ENCODE data around the gene CENPQ. TPM values are rescaled to one million over a fixed set of nuclear protein-coding genes. Genes with fewer than 3 reads are reported as not detected.

CENPQ gene
- total RNA-seq, 1 donor from 2014 or later = 3.8 TPM

- Histone ChIP-seq H3K9me3 (no peaks in the 10 kb centered on the region), H3K27me3 (no peaks in the 10 kb centered on the region), H3K27ac (no peak overlapping the region), H3K4me3 (no peak overlapping the region), H3K4me1 (no peaks in the 10 kb centered on the region), H3K36me3 (peaks cover 23% of the 10 kb centered on the region)
- TF ChIP-seq CTCF (IDR thresholded peaks at IDR 0.05) = no peak
- ATAC-seq (no peak), DNase-seq (no peak)
- intact Hi-C loops (cut with DNase I) = no loop called here
These were observed 27.5 kb downstream of the CENPQ start for GRCh38 chr6:49490633-49491032.

- ATAC-seq (no peak), DNase-seq (no peak)
- peaks cover 3% of the 10 kb centered on the region for H3K36me3 ChIP-seq
- no peak overlapping the region for H3K4me3 ChIP-seq
- H3K27me3 ChIP-seq = no peaks in the 10 kb centered on the region
- no peaks in the 10 kb centered on the region for H3K4me1 ChIP-seq
- intact Hi-C loops (cut with DNase I) = no loop called here
- no peak overlapping the region for H3K27ac ChIP-seq
- no peaks in the 10 kb centered on the region for H3K9me3 ChIP-seq
- no peak for TF ChIP-seq CTCF (IDR thresholded peaks at IDR 0.05)
These were observed 34.1 kb downstream of the CENPQ start for GRCh38 chr6:49497304-49497703.

GRCh38 chr6:49499126-49499525 lies 36.0 kb downstream of the CENPQ start:
- H3K27me3 ChIP-seq = no peaks in the 10 kb centered on the region
- intact Hi-C loops (cut with DNase I) = no loop called here

GRCh38 chr6:49499623-49500022 lies 36.5 kb downstream of the CENPQ start, which contains the start of gene GLYATL3:
Gene GLYATL3 (plus strand): TSS chr6:49499923. CDS start chr6:49511991, 12,068 bp downstream.
- ATAC-seq (no peak), DNase-seq (no peak)
- Histone ChIP-seq H3K27ac (no peak within 1 kb of the TSS), H3K4me3 (no peak within 1 kb of the TSS), H3K9me3 (no peaks in the 10 kb centered on the region), H3K36me3 (no peaks in the 10 kb centered on the region), H3K4me1 (no peaks in the 10 kb centered on the region), H3K27me3 (no peaks in the 10 kb centered on the region)
- no peak for TF ChIP-seq CTCF (IDR thresholded peaks at IDR 0.05)
- intact Hi-C loops (cut with DNase I) = no loop called here

More at GRCh38 chr6:49499126-49499525, 36.0 kb downstream of the CENPQ start:
- no peak for DNase-seq
- no peak for TF ChIP-seq CTCF (IDR thresholded peaks at IDR 0.05)
- Histone ChIP-seq H3K36me3 (no peaks in the 10 kb centered on the region), H3K4me1 (no peaks in the 10 kb centered on the region), H3K9me3 (no peaks in the 10 kb centered on the region), H3K4me3 (no peak overlapping the region), H3K27ac (no peak overlapping the region)
- no peak for ATAC-seq

- H3K36me3 ChIP-seq = no peaks in the 10 kb centered on the region
- DNase-seq = no peak
- TF ChIP-seq CTCF (IDR thresholded peaks at IDR 0.05) = no peak
- no peaks in the 10 kb centered on the region for H3K9me3 ChIP-seq
- H3K4me3 ChIP-seq = no peak overlapping the region
- no peaks in the 10 kb centered on the region for H3K27me3 ChIP-seq
- no peak for ATAC-seq
- no peaks in the 10 kb centered on the region for H3K4me1 ChIP-seq
- intact Hi-C loops (cut with DNase I) = no loop called here
- no peak overlapping the region for H3K27ac ChIP-seq
These were observed 41.5 kb downstream of the CENPQ start for GRCh38 chr6:49504666-49505065.

GRCh38 chr6:49506569-49507111 lies 43.5 kb downstream of the CENPQ start:
- TF ChIP-seq CTCF (IDR thresholded peaks at IDR 0.05) = no peak
- Histone ChIP-seq H3K4me1 (no peaks in the 10 kb centered on the region), H3K36me3 (no peaks in the 10 kb centered on the region), H3K4me3 (no peak overlapping the region), H3K27ac (no peak overlapping the region), H3K9me3 (no peaks in the 10 kb centered on the region), H3K27me3 (no peaks in the 10 kb centered on the region)
- DNase-seq (no peak), ATAC-seq (no peak)
- intact Hi-C loops (cut with DNase I) = no loop called here
